ENCODE measurements around the gene HIVEP3. TPM values are rescaled to one million over a fixed set of nuclear protein-coding genes. Genes with fewer than 3 reads are reported as not detected.

HIVEP3 gene
- polyA plus RNA-seq, 1 of the 3 experiments (the other 2 are of a cell fraction): 6.4 TPM

DNA sequence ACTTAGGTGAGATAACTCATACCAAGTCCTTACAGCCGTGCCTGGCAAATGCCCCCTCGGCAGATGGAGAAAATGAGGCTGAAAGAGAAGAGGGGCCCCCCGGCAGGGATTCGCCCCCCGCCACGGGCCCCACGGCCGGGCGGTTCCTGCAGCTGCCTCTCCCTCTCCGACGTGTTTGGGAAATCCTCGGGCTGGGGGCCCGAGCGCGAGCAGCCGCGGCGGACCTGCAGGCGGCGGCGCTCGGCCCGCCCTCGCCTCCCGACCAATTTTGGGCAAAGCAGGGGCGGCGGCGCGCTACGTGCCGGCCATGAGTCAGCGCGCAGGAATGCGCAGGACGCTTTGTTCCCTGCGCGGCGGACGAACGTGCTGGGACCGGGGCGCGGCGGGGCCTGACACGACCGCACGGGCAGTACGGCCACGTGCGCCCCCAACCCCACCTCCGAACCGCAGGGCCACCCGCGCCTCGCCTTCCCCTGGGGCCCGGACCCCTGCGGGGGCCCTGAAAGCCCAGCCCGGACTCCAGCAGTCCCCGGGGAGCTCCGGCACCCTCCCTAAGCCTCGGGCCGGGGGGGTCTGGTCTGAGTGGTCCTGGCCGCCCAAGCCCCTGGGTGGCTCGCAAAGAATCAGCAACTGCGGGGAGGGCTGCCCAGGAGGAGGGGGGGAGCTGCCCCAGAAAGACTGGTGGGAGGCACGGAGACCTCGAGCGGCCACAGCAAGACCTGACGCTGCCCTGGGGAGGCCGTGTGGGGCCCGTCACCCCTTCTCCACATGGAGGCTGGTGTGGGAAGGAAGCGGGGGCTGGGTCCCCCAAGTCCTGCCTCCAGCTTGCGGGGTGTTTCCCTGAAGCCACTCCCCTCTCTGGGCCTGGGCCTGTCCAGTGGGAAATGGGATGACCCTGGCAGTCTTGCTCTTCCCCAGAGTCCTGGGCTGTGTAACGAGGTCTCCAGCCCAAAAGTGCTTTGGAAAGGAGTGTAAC lies 422.4 kb downstream of the HIVEP3 start (continued):
- TF ChIP-seq, protein P1, sequence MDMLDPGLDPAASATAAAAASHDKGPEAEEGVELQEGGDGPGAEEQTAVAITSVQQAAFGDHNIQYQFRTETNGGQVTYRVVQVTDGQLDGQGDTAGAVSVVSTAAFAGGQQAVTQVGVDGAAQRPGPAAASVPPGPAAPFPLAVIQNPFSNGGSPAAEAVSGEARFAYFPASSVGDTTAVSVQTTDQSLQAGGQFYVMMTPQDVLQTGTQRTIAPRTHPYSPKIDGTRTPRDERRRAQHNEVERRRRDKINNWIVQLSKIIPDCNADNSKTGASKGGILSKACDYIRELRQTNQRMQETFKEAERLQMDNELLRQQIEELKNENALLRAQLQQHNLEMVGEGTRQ (IDR thresholded peaks at IDR 0.05; ENCODE audit: borderline replicate concordance, low read depth, low read length): no peak
- TF ChIP-seq FOXJ3 (CRISPR knock-in tag; IDR thresholded peaks at IDR 0.05): no peak
- TF ChIP-seq, protein P2, sequence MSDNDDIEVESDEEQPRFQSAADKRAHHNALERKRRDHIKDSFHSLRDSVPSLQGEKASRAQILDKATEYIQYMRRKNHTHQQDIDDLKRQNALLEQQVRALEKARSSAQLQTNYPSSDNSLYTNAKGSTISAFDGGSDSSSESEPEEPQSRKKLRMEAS (IDR thresholded peaks at IDR 0.05; ENCODE audit: low read depth): no peak

DNA sequence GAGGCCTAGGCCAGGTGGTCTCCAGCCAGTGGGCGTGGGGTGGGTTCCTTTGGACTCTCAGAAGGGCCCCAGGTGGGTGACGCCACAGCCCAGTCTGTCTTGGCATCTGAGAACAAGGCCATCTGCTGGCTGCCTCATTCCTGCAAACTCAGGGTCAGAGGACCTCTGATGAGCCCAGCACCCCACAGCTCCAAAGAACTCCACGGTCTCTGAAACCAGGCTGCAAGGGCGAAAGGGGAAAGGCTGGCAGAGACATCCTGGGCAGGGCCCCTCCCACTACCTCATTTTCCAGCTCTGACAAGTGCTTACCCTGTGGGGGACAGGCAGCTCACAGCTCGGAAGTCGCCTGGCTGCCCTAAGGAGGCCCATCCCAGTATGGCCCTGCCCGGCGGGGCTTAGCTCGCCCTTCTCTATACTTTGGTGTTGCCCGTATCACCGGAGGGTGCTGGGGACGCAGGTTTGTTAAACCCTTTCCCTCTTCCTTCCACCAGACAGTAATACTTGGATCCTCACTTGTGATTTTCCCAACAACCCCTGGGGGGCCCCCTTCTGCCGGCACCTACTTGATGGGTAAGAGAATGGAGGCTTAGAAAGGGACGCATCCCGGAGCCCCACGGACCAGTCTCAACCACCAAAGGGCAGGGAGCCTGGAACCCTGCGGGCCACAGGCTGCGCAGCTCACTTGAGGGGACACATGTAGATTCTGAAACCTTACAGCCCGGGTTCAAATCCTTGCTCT lies 423.3 kb downstream of the HIVEP3 start:
- no peaks in the 10 kb centered on the region for H3K9me2 ChIP-seq
- H2AFZ ChIP-seq (ENCODE audit: low read depth): no peak overlapping the region
- CTCF ChIA-PET: interaction anchor here (1.3 to 8.6 kb wide), 4 partner anchors 15 to 213 kb away, joined by 3 to 93 read pairs (median 16); partner anchors contain the start of gene EDN2
- DNase-seq: no peak
- H3K9ac ChIP-seq: no peak overlapping the region
- no peaks in the 10 kb centered on the region for H3K9me3 ChIP-seq
- H3K36me3 ChIP-seq (replicated peaks in 1 of 2; ENCODE audit: control insufficient read depth in 1 of 2, insufficient read depth in 2 of 2, low read length in 1 of 2): no peaks in the 10 kb centered on the region
- H4K20me1 ChIP-seq (ENCODE audit: insufficient read depth): no peaks in the 10 kb centered on the region
- no peak overlapping the region for H3K4me3 ChIP-seq (ENCODE audit: low read depth in 2 of 2, low read length in 1 of 2)
- H3K27ac ChIP-seq (ENCODE audit: low read depth in 2 of 2, low read length in 1 of 2): no peak overlapping the region
- H3K4me2 ChIP-seq: no peak overlapping the region
- H3F3A ChIP-seq (replicated peaks; ENCODE audit: insufficient read depth): peaks cover 8% of the 10 kb centered on the region
- H3K4me1 ChIP-seq (ENCODE audit: control insufficient read depth in 1 of 2, insufficient read depth in 2 of 2, low read depth in 1 of 2, low read length in 1 of 2): peaks cover 21 to 33% of the 10 kb centered on the region in 2 experiments; a peak in 3 of 4 replicates
- POLR2A ChIA-PET: interaction anchor here (1.0 kb wide), 1 partner anchor 40 kb away, joined by 3 read pairs; no protein-coding TSS in a partner anchor
- no peaks in the 10 kb centered on the region for H3K27me3 ChIP-seq (ENCODE audit: insufficient read depth)
- TF ChIP-seq, protein P3, sequence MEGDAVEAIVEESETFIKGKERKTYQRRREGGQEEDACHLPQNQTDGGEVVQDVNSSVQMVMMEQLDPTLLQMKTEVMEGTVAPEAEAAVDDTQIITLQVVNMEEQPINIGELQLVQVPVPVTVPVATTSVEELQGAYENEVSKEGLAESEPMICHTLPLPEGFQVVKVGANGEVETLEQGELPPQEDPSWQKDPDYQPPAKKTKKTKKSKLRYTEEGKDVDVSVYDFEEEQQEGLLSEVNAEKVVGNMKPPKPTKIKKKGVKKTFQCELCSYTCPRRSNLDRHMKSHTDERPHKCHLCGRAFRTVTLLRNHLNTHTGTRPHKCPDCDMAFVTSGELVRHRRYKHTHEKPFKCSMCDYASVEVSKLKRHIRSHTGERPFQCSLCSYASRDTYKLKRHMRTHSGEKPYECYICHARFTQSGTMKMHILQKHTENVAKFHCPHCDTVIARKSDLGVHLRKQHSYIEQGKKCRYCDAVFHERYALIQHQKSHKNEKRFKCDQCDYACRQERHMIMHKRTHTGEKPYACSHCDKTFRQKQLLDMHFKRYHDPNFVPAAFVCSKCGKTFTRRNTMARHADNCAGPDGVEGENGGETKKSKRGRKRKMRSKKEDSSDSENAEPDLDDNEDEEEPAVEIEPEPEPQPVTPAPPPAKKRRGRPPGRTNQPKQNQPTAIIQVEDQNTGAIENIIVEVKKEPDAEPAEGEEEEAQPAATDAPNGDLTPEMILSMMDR (IDR thresholded peaks at IDR 0.05): peak; percentile 37
- no peak for TF ChIP-seq RCOR1 (IDR thresholded peaks at IDR 0.05; ENCODE audit: low read length)
- WGBS (ENCODE audit: low lambda C conversion rate): 81% methylated on average over 12 of the region's 19 CpGs
- no peaks in the 10 kb centered on the region for H3K79me2 ChIP-seq (ENCODE audit: insufficient read depth)
